PC-9 (cell line): ENCODE results near the gene RPTOR.

Source experiments
- EZH2 ChIP-seq: fragments of 200-600 bp; sonication (generic); IDR thresholded peaks from 2 replicates; pipeline ENCODE4 v1.8.0; 2017; ENCODE audit warnings: antibody characterized with exemption, low read depth
- TF ChIP-seq, protein P1 (sequence below): fragments of 200-600 bp; sonication (generic); conservative IDR thresholded peaks from 2 replicates; pipeline ENCODE4 v1.6.1; 2017; ENCODE audit warnings: mixed run types, antibody characterized with exemption, mild to moderate bottlenecking, moderate library complexity

DNA sequence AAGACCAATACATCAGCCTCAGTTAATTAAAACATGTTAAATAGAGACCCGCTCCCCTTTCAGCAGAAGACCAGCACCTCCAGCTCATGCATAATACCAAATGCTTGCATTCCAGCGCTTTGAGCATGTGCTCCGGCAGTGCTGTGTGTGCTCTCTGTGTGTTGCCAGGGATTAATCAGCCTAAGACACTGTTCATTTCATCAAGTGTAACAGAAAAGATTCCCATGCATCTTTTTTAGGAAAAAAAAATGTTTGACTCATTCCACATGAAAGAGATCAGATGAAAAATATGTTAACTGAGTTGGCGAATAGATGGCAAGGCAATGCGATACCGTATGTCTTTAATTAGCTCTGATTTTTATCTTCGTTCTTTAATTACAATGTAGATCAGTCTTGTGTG is 187.6 kb downstream of the RPTOR start:
- TF ChIP-seq, protein P1, sequence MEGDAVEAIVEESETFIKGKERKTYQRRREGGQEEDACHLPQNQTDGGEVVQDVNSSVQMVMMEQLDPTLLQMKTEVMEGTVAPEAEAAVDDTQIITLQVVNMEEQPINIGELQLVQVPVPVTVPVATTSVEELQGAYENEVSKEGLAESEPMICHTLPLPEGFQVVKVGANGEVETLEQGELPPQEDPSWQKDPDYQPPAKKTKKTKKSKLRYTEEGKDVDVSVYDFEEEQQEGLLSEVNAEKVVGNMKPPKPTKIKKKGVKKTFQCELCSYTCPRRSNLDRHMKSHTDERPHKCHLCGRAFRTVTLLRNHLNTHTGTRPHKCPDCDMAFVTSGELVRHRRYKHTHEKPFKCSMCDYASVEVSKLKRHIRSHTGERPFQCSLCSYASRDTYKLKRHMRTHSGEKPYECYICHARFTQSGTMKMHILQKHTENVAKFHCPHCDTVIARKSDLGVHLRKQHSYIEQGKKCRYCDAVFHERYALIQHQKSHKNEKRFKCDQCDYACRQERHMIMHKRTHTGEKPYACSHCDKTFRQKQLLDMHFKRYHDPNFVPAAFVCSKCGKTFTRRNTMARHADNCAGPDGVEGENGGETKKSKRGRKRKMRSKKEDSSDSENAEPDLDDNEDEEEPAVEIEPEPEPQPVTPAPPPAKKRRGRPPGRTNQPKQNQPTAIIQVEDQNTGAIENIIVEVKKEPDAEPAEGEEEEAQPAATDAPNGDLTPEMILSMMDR: no peak
- TF ChIP-seq EZH2: no peak
